Hepatocyte (in vitro differentiated cells): ENCODE results near the gene HEPN1. TPM values are rescaled to one million over a fixed set of nuclear protein-coding genes. Genes with fewer than 3 reads are reported as not detected.
A peak's percentile ranks its signal among the peaks of the same experiment; 100 is the strongest.

ENCODE experiments used
- DNase-seq: peaks from one replicate; pipeline ENCODE4 v3.0.0-alpha.2; 2016; ENCODE audit warnings: low spot score
- H2AFZ ChIP-seq: fragments of 200-600 bp; sonication (generic); 2 replicates; pipeline ENCODE4 v1.6.0; 2016; ENCODE audit warnings: antibody characterized with exemption, mild to moderate bottlenecking
- H3K27ac ChIP-seq: fragments of 200-600 bp; sonication (generic); 2 replicates; pipeline ENCODE4 v1.5.1; 2016; ENCODE audit warnings: mild to moderate bottlenecking
- H3K27me3 ChIP-seq: fragments of 200-600 bp; sonication (generic); 2 replicates; pipeline ENCODE4 v1.6.1; 2016
- H3K36me3 ChIP-seq: fragments of 200-600 bp; sonication (generic); replicated peaks from 2 replicates; pipeline ENCODE4 v1.5.1; 2016; ENCODE audit warnings: low read depth; ENCODE audit not compliant: insufficient read depth
- H3K4me1 ChIP-seq: fragments of 200-600 bp; sonication (generic); 2 replicates; pipeline ENCODE4 v1.5.1; 2016; ENCODE audit warnings: mild to moderate bottlenecking, moderate library complexity; ENCODE audit not compliant: insufficient read depth
- H3K4me2 ChIP-seq: fragments of 200-600 bp; sonication (generic); 2 replicates; pipeline ENCODE4 v1.6.0; 2016
- H3K4me3 ChIP-seq: fragments of 200-600 bp; sonication (generic); 2 replicates; pipeline ENCODE4 v1.5.1; 2016; ENCODE audit warnings: mild to moderate bottlenecking
- H3K79me2 ChIP-seq: fragments of 200-600 bp; sonication (generic); 2 replicates; pipeline ENCODE4 v1.6.0; 2017; ENCODE audit warnings: mild to moderate bottlenecking
- H3K9me2 ChIP-seq: fragments of 200-600 bp; sonication (generic); replicated peaks from 2 replicates; pipeline ENCODE4 v1.6.0; 2017; ENCODE audit warnings: mild to moderate bottlenecking; ENCODE audit not compliant: insufficient read depth
- H3K9me3 ChIP-seq: fragments of 200-600 bp; sonication (generic); 2 replicates; pipeline ENCODE4 v1.5.1; 2016; ENCODE audit warnings: low read depth, mild to moderate bottlenecking
- H4K20me1 ChIP-seq: fragments of 200-600 bp; sonication (generic); 2 replicates; pipeline ENCODE4 v1.6.0; 2016; ENCODE audit warnings: mild to moderate bottlenecking; ENCODE audit not compliant: insufficient read depth, poor library complexity, severe bottlenecking
- CTCF ChIP-seq: fragments of 200-600 bp; sonication (generic); IDR thresholded peaks from 2 replicates; pipeline ENCODE4 v1.5.1; 2016; ENCODE audit warnings: antibody characterized with exemption, mild to moderate bottlenecking; ENCODE audit not compliant: poor library complexity
- EZH2 ChIP-seq: fragments of 200-600 bp; sonication (generic); IDR thresholded peaks from 2 replicates; pipeline ENCODE4 v1.6.1; 2016; ENCODE audit warnings: antibody characterized with exemption, mild to moderate bottlenecking, borderline replicate concordance
- EZH2phosphoT487 ChIP-seq: fragments of 200-600 bp; sonication (generic); IDR thresholded peaks from one replicate; pipeline ENCODE4 v1.6.1; 2018; ENCODE audit warnings: antibody characterized with exemption, mild to moderate bottlenecking, low read depth, moderate library complexity; ENCODE audit not compliant: unreplicated experiment, severe bottlenecking
- WGBS: methylation state at CpG from one replicate; pipeline ENCODE4 v1.1.6; 2016; ENCODE audit warnings: low lambda C conversion rate; ENCODE audit errors: missing lambda C conversion rate; 5-methylcytosine and 5-hydroxymethylcytosine counted together
- polyA plus RNA-seq: library from polyadenylated mRNA; unstranded; fragments of >200 nt; fragmentation: Nextera tagmentation; extraction: Ambion mirVana; gene quantifications from 2 replicates; pipeline ENCODE4 v1.2.1, GENCODE V29; 2016
- total RNA-seq: library from RNA; depleted of rRNA; stranded (reverse); fragments of >200 nt; gene quantifications from 2 replicates; pipeline ENCODE4 v1.2.3, GENCODE V29; 2014

HEPN1 gene
- total and polyA plus RNA-seq, 2 experiments from 2014 or later, result not detected

DNA sequence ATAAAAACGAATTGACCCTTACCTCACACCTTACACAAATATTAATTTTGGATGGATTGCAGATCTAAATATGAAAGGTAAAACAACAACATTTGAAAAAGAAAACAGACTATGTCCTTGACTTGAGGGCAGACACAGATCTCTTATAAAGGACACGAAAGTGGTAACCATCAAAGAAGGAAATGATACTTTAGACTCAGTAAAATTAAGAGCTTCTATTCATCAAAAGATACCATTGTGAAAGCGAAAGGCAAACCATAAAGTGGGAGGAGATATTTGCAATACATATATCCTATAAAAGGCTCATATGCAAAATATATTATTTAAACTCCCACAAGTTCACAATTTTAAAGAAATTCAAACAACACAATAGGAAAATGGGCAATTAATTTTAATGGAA is 11.7 kb downstream of the HEPN1 start:
- no peak overlapping the region for H3K4me2 ChIP-seq
- TF ChIP-seq EZH2phosphoT487, result no peak
- no peak for TF ChIP-seq EZH2
- no peak for TF ChIP-seq CTCF
- H3K9me3 ChIP-seq, result no peaks in the 10 kb centered on the region
- H3K27me3 ChIP-seq, result no peaks in the 10 kb centered on the region
- no peak for DNase-seq
- no peaks in the 10 kb centered on the region for H3K4me1 ChIP-seq
- H3K79me2 ChIP-seq, result no peaks in the 10 kb centered on the region
- no peak overlapping the region for H2AFZ ChIP-seq
- H3K4me3 ChIP-seq, result no peak overlapping the region
- 77% methylated on average over 3 of the region's 3 CpGs for WGBS
- H3K36me3 ChIP-seq, result no peaks in the 10 kb centered on the region
- no peaks in the 10 kb centered on the region for H3K9me2 ChIP-seq
- H3K27ac ChIP-seq, result no peak overlapping the region
- H4K20me1 ChIP-seq, result no peaks in the 10 kb centered on the region

GRCh38 chr11:124934862-124935547 is 16.0 kb downstream of the HEPN1 start:
- Histone ChIP-seq H3K27ac (no peak overlapping the region), H3K27me3 (peaks cover 4% of the 10 kb centered on the region), H3K9me3 (no peaks in the 10 kb centered on the region), H2AFZ (no peak overlapping the region), H4K20me1 (no peaks in the 10 kb centered on the region), H3K9me2 (no peaks in the 10 kb centered on the region), H3K4me2 (no peak overlapping the region), H3K79me2 (no peaks in the 10 kb centered on the region), H3K4me3 (no peak overlapping the region), H3K36me3 (no peaks in the 10 kb centered on the region), H3K4me1 (no peaks in the 10 kb centered on the region)
- TF ChIP-seq EZH2phosphoT487 (no peak), EZH2 (no peak), CTCF (no peak)
- peak; percentile 20 for DNase-seq
- WGBS, result 61% methylated on average over 4 of the region's 4 CpGs

GRCh38 chr11:124935548-124936514 is 16.8 kb downstream of the HEPN1 start, which contains the start of gene HEPACAM:
Gene HEPACAM (minus strand): TSS chr11:124936047. CDS start chr11:124936006, 41 bp downstream.
- H3K4me3 ChIP-seq, result no peak within 1 kb of the TSS
- no peak for TF ChIP-seq EZH2
- TF ChIP-seq CTCF, result no peak
- no peak for TF ChIP-seq EZH2phosphoT487
- H3K27ac ChIP-seq, result no peak within 1 kb of the TSS
- H3K79me2 ChIP-seq, result no peaks in the 10 kb centered on the region
- no peaks in the 10 kb centered on the region for H3K36me3 ChIP-seq
- no peaks in the 10 kb centered on the region for H3K9me3 ChIP-seq
- no peak for DNase-seq
- H3K9me2 ChIP-seq, result no peaks in the 10 kb centered on the region
- H3K4me1 ChIP-seq, result no peaks in the 10 kb centered on the region
- H3K27me3 ChIP-seq, result peaks cover 4% of the 10 kb centered on the region
- 93% methylated on average over 18 of the region's 18 CpGs for WGBS
- H3K4me2 ChIP-seq, result no peak within 1 kb of the TSS
- H4K20me1 ChIP-seq, result no peaks in the 10 kb centered on the region
- no peak within 1 kb of the TSS for H2AFZ ChIP-seq
